Measurements from ENCODE around the gene ADSS2.

Gene ADSS2

DNA sequence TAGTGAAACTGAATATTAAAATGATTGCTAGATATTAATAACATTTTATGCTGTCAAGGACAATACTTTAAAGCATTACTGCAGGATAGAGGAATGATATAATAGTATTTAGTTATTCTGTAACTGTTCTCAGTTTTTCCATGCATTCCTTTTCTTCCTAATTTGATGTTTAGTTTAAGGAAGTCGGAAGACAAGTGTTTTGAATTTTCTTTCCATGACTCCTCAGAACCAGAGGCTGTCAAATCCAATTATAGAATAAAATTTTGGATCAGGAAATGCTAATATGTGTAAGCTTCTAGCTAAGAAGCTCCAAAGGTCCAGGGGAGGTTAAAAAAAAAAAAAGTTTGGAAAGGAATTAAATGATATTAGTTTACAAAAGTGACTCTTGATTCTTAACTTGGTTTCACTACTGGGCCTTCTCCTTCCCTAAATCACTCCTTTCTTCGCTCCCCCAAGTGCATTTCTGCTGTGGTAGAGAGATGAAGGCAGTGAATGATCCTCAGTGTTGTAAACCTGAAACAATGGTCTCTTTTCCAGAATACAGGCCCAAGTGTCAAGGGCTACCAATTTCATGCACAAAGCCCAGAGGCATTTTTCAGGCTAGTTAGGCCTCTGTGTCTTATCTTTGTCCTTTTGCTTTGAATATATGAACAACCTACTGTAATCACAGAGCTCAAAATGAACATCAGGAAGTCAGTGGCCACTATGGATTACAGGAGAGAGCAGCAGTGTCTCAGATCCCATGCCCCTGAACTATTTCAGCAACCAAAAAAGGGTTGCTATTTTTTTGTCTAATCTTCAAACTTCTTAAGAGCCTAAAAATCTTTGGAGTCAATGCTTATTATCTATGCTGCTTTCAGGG is 6.2 kb downstream of the ADSS2 start:
- peaks cover 5% of the 10 kb centered on the region for H3K4me1 ChIP-seq (ENCODE audit: control insufficient read depth, insufficient read depth, low read depth, low read length)

DNA sequence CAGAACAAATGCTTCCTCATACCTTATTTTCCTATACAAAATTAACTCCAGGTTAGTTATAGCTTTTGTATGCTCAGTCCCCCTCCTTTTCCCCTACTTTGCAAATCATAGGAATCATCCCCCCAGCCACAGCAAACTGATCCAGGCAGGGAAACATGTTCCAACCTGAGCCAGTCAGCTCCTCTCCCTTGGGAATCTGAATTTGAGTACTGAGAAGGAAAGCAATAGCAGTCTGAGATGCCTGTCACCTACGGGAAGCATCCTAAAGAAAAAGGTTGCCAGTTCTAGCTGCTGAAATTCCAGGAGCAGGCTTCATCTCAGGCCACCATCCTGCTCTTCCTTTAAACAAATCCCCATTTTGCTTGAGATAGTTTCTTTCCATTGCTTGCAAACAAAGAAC is 6.9 kb downstream of the ADSS2 start:
- Histone ChIP-seq H3K4ac (ENCODE audit: low read depth in 1 of 2, low read length in 2 of 2) (no peak overlapping the region), H3K9ac (ENCODE audit: low read length) (peak overlapping the region; percentile 77), H3K4me2 (ENCODE audit: low read length, poor library complexity, severe bottlenecking) (no peak overlapping the region), H2BK120ac (ENCODE audit: low read depth, low read length) (no peak overlapping the region), H3K14ac (ENCODE audit: low read length in 2 of 2) (no peak overlapping the region), H3K23ac (ENCODE audit: low read length in 2 of 2) (no peak overlapping the region), H4K8ac (ENCODE audit: low read length) (peak overlapping the region; percentile 77), H3K36me3 (ENCODE audit: control insufficient read depth in 1 of 2, insufficient read depth in 2 of 2, low read depth in 1 of 2, low read length in 2 of 2) (peaks cover 2 to 23% of the 10 kb centered on the region in 2 experiments), H4K91ac (ENCODE audit: low read length) (peak overlapping the region; percentile 39), H3K4me3 (ENCODE audit: insufficient read depth in 1 of 2, low read depth in 1 of 2, low read length in 2 of 2) (no peak overlapping the region), H2BK15ac (ENCODE audit: low read depth, poor library complexity, severe bottlenecking) (no peak overlapping the region), H3K27me3 (ENCODE audit: control insufficient read depth in 1 of 2, insufficient read depth in 1 of 2, low read length in 2 of 2) (no peaks in the 10 kb centered on the region), H3K4me1 (ENCODE audit: control insufficient read depth, insufficient read depth, low read depth, low read length) (peaks cover 3% of the 10 kb centered on the region), H2AK5ac (ENCODE audit: low read length, severe bottlenecking) (no peak overlapping the region), H3K9me3 (ENCODE audit: control insufficient read depth, low read length) (no peaks in the 10 kb centered on the region), H2AFZ (ENCODE audit: low read depth, low read length) (no peak overlapping the region), H2BK12ac (ENCODE audit: low read length in 2 of 2) (peak overlapping the region in 1 of 2 experiments; percentile 84), H2BK5ac (ENCODE audit: low read depth, low read length, poor library complexity, severe bottlenecking) (no peak overlapping the region), H3K79me1 (replicated peaks; ENCODE audit: low read length, poor library complexity, severe bottlenecking) (peaks cover 1% of the 10 kb centered on the region), H3K27ac (ENCODE audit: low read length, poor library complexity, severe bottlenecking) (peak overlapping the region; percentile 78), H3K18ac (ENCODE audit: low read depth in 1 of 2, low read length in 2 of 2) (no peak overlapping the region)
- DNase-seq, result peak; percentile 24
- WGBS, result 40% methylated on average over 1 of the region's 1 CpG

More for the DNA sequence above, 6.2 kb downstream of the ADSS2 start:
- Histone ChIP-seq H3K4ac (ENCODE audit: low read depth in 1 of 2, low read length in 2 of 2) (no peak overlapping the region), H3K4me2 (ENCODE audit: low read length, poor library complexity, severe bottlenecking) (no peak overlapping the region), H3K79me1 (replicated peaks; ENCODE audit: low read length, poor library complexity, severe bottlenecking) (no peaks in the 10 kb centered on the region), H3K27me3 (ENCODE audit: control insufficient read depth in 1 of 2, insufficient read depth in 1 of 2, low read length in 2 of 2) (no peaks in the 10 kb centered on the region), H2BK12ac (ENCODE audit: low read length in 2 of 2) (no peak overlapping the region), H2AK5ac (ENCODE audit: low read length, severe bottlenecking) (peak overlapping the region; percentile 57), H3K36me3 (ENCODE audit: control insufficient read depth in 1 of 2, insufficient read depth in 2 of 2, low read depth in 1 of 2, low read length in 2 of 2) (peaks cover 2 to 20% of the 10 kb centered on the region in 2 experiments), H2AFZ (ENCODE audit: low read depth, low read length) (no peak overlapping the region), H3K18ac (ENCODE audit: low read depth in 1 of 2, low read length in 2 of 2) (no peak overlapping the region), H2BK15ac (ENCODE audit: low read depth, poor library complexity, severe bottlenecking) (no peak overlapping the region), H3K9ac (ENCODE audit: low read length) (peak overlapping the region; percentile 77), H2BK5ac (ENCODE audit: low read depth, low read length, poor library complexity, severe bottlenecking) (no peak overlapping the region), H4K91ac (ENCODE audit: low read length) (no peak overlapping the region), H3K4me3 (ENCODE audit: insufficient read depth in 1 of 2, low read depth in 1 of 2, low read length in 2 of 2) (peak overlapping the region in 1 of 2 experiments; percentile 19), H3K14ac (ENCODE audit: low read length in 2 of 2) (no peak overlapping the region), H4K8ac (ENCODE audit: low read length) (no peak overlapping the region), H2BK120ac (ENCODE audit: low read depth, low read length) (no peak overlapping the region), H3K23ac (ENCODE audit: low read length in 2 of 2) (no peak overlapping the region), H3K9me3 (ENCODE audit: control insufficient read depth, low read length) (no peaks in the 10 kb centered on the region), H3K27ac (ENCODE audit: low read length, poor library complexity, severe bottlenecking) (peak overlapping the region; percentile 27)
- peak; percentile 27 for DNase-seq
- WGBS, result 100% methylated on average over 1 of the region's 2 CpGs

- H3K79me1 ChIP-seq (replicated peaks; ENCODE audit: low read length, poor library complexity, severe bottlenecking), result peaks cover 8% of the 10 kb centered on the region
- no peak overlapping the region for H4K91ac ChIP-seq (ENCODE audit: low read length)
- no peak overlapping the region for H3K4me2 ChIP-seq (ENCODE audit: low read length, poor library complexity, severe bottlenecking)
- H2AK5ac ChIP-seq (ENCODE audit: low read length, severe bottlenecking), result no peak overlapping the region
- H2BK15ac ChIP-seq (ENCODE audit: low read depth, poor library complexity, severe bottlenecking), result no peak overlapping the region
- H3K36me3 ChIP-seq (ENCODE audit: control insufficient read depth in 1 of 2, insufficient read depth in 2 of 2, low read depth in 1 of 2, low read length in 2 of 2), result peaks cover 2 to 11% of the 10 kb centered on the region in 2 experiments
- no peak for DNase-seq
- H2BK12ac ChIP-seq (ENCODE audit: low read length in 2 of 2), result no peak overlapping the region
- no peak overlapping the region for H3K14ac ChIP-seq (ENCODE audit: low read length in 2 of 2)
- WGBS, result 100% methylated on average over 2 of the region's 2 CpGs
- no peak overlapping the region for H4K8ac ChIP-seq (ENCODE audit: low read length)
- no peak overlapping the region for H3K23ac ChIP-seq (ENCODE audit: low read length in 2 of 2)
- no peak overlapping the region for H3K4ac ChIP-seq (ENCODE audit: low read depth in 1 of 2, low read length in 2 of 2)
- no peaks in the 10 kb centered on the region for H3K9me3 ChIP-seq (ENCODE audit: control insufficient read depth, low read length)
- H3K27me3 ChIP-seq (ENCODE audit: control insufficient read depth in 1 of 2, insufficient read depth in 1 of 2, low read length in 2 of 2), result no peaks in the 10 kb centered on the region
- H3K27ac ChIP-seq (ENCODE audit: low read length, poor library complexity, severe bottlenecking), result no peak overlapping the region
- no peak overlapping the region for H3K4me3 ChIP-seq (ENCODE audit: insufficient read depth in 1 of 2, low read depth in 1 of 2, low read length in 2 of 2)
- no peak overlapping the region for H2AFZ ChIP-seq (ENCODE audit: low read depth, low read length)
- H3K18ac ChIP-seq (ENCODE audit: low read depth in 1 of 2, low read length in 2 of 2), result no peak overlapping the region
- no peak overlapping the region for H2BK120ac ChIP-seq (ENCODE audit: low read depth, low read length)
- peaks cover 7% of the 10 kb centered on the region for H3K4me1 ChIP-seq (ENCODE audit: control insufficient read depth, insufficient read depth, low read depth, low read length)
- H3K9ac ChIP-seq (ENCODE audit: low read length), result no peak overlapping the region
- no peak overlapping the region for H2BK5ac ChIP-seq (ENCODE audit: low read depth, low read length, poor library complexity, severe bottlenecking)
Observed at GRCh38 chr1:244442850-244443249, 8.9 kb downstream of the ADSS2 start.

DNA sequence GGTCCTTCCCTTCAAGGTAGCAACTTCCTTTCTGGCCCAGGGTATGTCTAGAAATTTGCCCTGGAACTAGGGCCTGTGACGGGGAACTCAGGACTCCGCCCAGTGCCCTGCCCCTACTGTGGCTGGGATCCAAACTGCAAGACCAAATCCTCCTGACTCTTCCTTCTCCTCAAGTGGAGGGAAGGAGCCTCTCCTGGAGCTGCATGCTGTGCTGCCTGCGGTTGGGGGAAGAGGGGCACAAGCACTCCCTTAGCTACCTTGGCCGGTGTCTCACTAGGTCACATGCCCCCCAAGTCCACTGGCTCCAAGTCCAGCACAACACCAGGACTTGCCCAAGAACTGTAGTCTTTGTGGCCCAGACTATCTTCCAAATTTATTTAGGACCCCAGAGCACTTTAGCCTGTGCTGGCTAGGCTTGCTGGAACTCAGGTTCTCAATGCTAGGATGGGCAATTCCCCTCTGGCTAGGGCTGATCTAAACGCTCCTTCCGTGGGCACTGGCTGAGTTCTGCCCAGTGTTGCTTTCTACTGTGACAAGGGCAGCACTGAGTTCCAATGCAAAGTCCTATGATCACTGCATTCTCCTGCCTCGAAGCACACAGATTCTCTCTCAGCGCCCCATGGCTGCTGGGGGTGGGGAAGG is 12.2 kb downstream of the ADSS2 start:
- Histone ChIP-seq H2AFZ (ENCODE audit: low read depth, low read length) (no peak overlapping the region), H2BK15ac (ENCODE audit: low read depth, poor library complexity, severe bottlenecking) (no peak overlapping the region), H3K9ac (ENCODE audit: low read length) (no peak overlapping the region), H3K23ac (ENCODE audit: low read length in 2 of 2) (no peak overlapping the region), H2BK120ac (ENCODE audit: low read depth, low read length) (no peak overlapping the region), H3K4me2 (ENCODE audit: low read length, poor library complexity, severe bottlenecking) (no peak overlapping the region), H3K9me3 (ENCODE audit: control insufficient read depth, low read length) (no peaks in the 10 kb centered on the region), H2BK5ac (ENCODE audit: low read depth, low read length, poor library complexity, severe bottlenecking) (no peak overlapping the region), H3K79me1 (replicated peaks; ENCODE audit: low read length, poor library complexity, severe bottlenecking) (peaks cover 8% of the 10 kb centered on the region), H2BK12ac (ENCODE audit: low read length in 2 of 2) (peak overlapping the region; percentile 7 to 18), H3K36me3 (ENCODE audit: control insufficient read depth in 1 of 2, insufficient read depth in 2 of 2, low read depth in 1 of 2, low read length in 2 of 2) (peaks cover 2 to 31% of the 10 kb centered on the region in 2 experiments), H4K91ac (ENCODE audit: low read length) (no peak overlapping the region), H3K4me1 (ENCODE audit: control insufficient read depth, insufficient read depth, low read depth, low read length) (peaks cover 8% of the 10 kb centered on the region), H2AK5ac (ENCODE audit: low read length, severe bottlenecking) (no peak overlapping the region), H3K14ac (ENCODE audit: low read length in 2 of 2) (no peak overlapping the region), H3K4me3 (ENCODE audit: insufficient read depth in 1 of 2, low read depth in 1 of 2, low read length in 2 of 2) (no peak overlapping the region), H3K27me3 (ENCODE audit: control insufficient read depth in 1 of 2, insufficient read depth in 1 of 2, low read length in 2 of 2) (no peaks in the 10 kb centered on the region), H3K27ac (ENCODE audit: low read length, poor library complexity, severe bottlenecking) (no peak overlapping the region), H4K8ac (ENCODE audit: low read length) (peak overlapping the region; percentile 66), H3K18ac (ENCODE audit: low read depth in 1 of 2, low read length in 2 of 2) (no peak overlapping the region), H3K4ac (ENCODE audit: low read depth in 1 of 2, low read length in 2 of 2) (peak overlapping the region in 1 of 2 experiments; percentile 3)
- DNase-seq, result no peak
- 82% methylated on average over 8 of the region's 8 CpGs for WGBS
